Measurements from ENCODE around the gene CNST. TPM values are rescaled to one million over a fixed set of nuclear protein-coding genes. Genes with fewer than 3 reads are reported as not detected.

The CNST gene
- polyA plus RNA-seq, 1 donor (not counting 4 experiments of a cell fraction or from before 2014, with no cell fraction given): 9.8 TPM

GRCh38 chr1:246607462-246607861, 41.2 kb downstream of the CNST start:
- no peaks in the 10 kb centered on the region for H4K20me1 ChIP-seq (ENCODE audit: control insufficient read depth, extremely low read depth, insufficient read depth, low read length)
- dilution Hi-C loops (cut with MboI; ENCODE audit: extremely low pct_ligation_motif_present, low sequenced_read_pairs): no loop called here
- peaks cover 11% of the 10 kb centered on the region for H3K79me2 ChIP-seq (ENCODE audit: control insufficient read depth, insufficient read depth, low read length)

GRCh38 chr1:246608616-246609376, 42.5 kb downstream of the CNST start:
- H3K9ac ChIP-seq (ENCODE audit: control insufficient read depth, extremely low read depth, insufficient read depth, low read length): peak overlapping the region; percentile 2

More at GRCh38 chr1:246607462-246607861, 41.2 kb downstream of the CNST start:
- H2AFZ ChIP-seq (ENCODE audit: control insufficient read depth, low read length): no peak overlapping the region
- no peak overlapping the region for H3K4me2 ChIP-seq (ENCODE audit: control insufficient read depth, extremely low read depth, insufficient read depth, low read depth, low read length)
- DNase-seq (ENCODE audit: low read depth, low spot score) (no peak), FAIRE-seq (no peak)
- TF ChIP-seq EZH2 (IDR thresholded peaks at IDR 0.05; ENCODE audit: low read length) (no peak), CTCF (optimal IDR thresholded peaks at IDR 0.05 in 1 of 3, IDR thresholded peaks at IDR 0.05 in 1 of 3, conservative IDR thresholded peaks at IDR 0.05 in 1 of 3; ENCODE audit: extremely low read depth in 1 of 3, insufficient read depth in 2 of 3, low read length in 3 of 3) (no peak)
- no peak overlapping the region for H3K9ac ChIP-seq (ENCODE audit: control insufficient read depth, extremely low read depth, insufficient read depth, low read length)
- no peaks in the 10 kb centered on the region for H3K9me1 ChIP-seq (ENCODE audit: control insufficient read depth, extremely low read depth, insufficient read depth, low read length)
- no peaks in the 10 kb centered on the region for H3K36me3 ChIP-seq (ENCODE audit: control insufficient read depth in 2 of 2, extremely low read depth in 1 of 2, insufficient read depth in 2 of 2, low read length in 2 of 2)
- H3K27me3 ChIP-seq (ENCODE audit: control insufficient read depth, extremely low read depth, insufficient read depth, low read length): no peaks in the 10 kb centered on the region
- H3K4me3 ChIP-seq (ENCODE audit: control insufficient read depth in 2 of 3, extremely low read depth in 1 of 3, insufficient read depth in 2 of 3, low read depth in 1 of 3, low read length in 3 of 3): no peak overlapping the region
- H3K27ac ChIP-seq (ENCODE audit: control insufficient read depth, insufficient read depth, low read length): no peak overlapping the region
- H3K9me3 ChIP-seq (ENCODE audit: control insufficient read depth, low read depth, low read length): no peaks in the 10 kb centered on the region
- H3K4me1 ChIP-seq (ENCODE audit: control insufficient read depth, extremely low read depth, insufficient read depth, low read length): peaks cover 13% of the 10 kb centered on the region

More at GRCh38 chr1:246608616-246609376, 42.5 kb downstream of the CNST start:
- TF ChIP-seq CTCF (optimal IDR thresholded peaks at IDR 0.05 in 1 of 3, IDR thresholded peaks at IDR 0.05 in 1 of 3, conservative IDR thresholded peaks at IDR 0.05 in 1 of 3; ENCODE audit: extremely low read depth in 1 of 3, insufficient read depth in 2 of 3, low read length in 3 of 3): peak in 2 of 3 experiments; percentile 25 to 44
- TF ChIP-seq EZH2 (IDR thresholded peaks at IDR 0.05; ENCODE audit: low read length): no peak
- Histone ChIP-seq H3K27me3 (ENCODE audit: control insufficient read depth, extremely low read depth, insufficient read depth, low read length) (no peaks in the 10 kb centered on the region), H3K9me3 (ENCODE audit: control insufficient read depth, low read depth, low read length) (no peaks in the 10 kb centered on the region), H3K27ac (ENCODE audit: control insufficient read depth, insufficient read depth, low read length) (peak overlapping the region; percentile 22), H2AFZ (ENCODE audit: control insufficient read depth, low read length) (peak overlapping the region; percentile 27), H4K20me1 (ENCODE audit: control insufficient read depth, extremely low read depth, insufficient read depth, low read length) (no peaks in the 10 kb centered on the region), H3K4me1 (ENCODE audit: control insufficient read depth, extremely low read depth, insufficient read depth, low read length) (peaks cover 21% of the 10 kb centered on the region), H3K4me3 (ENCODE audit: control insufficient read depth in 2 of 3, extremely low read depth in 1 of 3, insufficient read depth in 2 of 3, low read depth in 1 of 3, low read length in 3 of 3) (no peak overlapping the region), H3K36me3 (ENCODE audit: control insufficient read depth in 2 of 2, extremely low read depth in 1 of 2, insufficient read depth in 2 of 2, low read length in 2 of 2) (no peaks in the 10 kb centered on the region), H3K4me2 (ENCODE audit: control insufficient read depth, extremely low read depth, insufficient read depth, low read depth, low read length) (peak overlapping the region; percentile 37), H3K9me1 (ENCODE audit: control insufficient read depth, extremely low read depth, insufficient read depth, low read length) (no peaks in the 10 kb centered on the region), H3K79me2 (ENCODE audit: control insufficient read depth, insufficient read depth, low read length) (peaks cover 9% of the 10 kb centered on the region)
- FAIRE-seq (peak; percentile 74), DNase-seq (ENCODE audit: low read depth, low spot score) (peak; percentile 71)
- dilution Hi-C loops (cut with MboI; ENCODE audit: extremely low pct_ligation_motif_present, low sequenced_read_pairs): no loop called here
